ENCODE data around the gene SOST. TPM values are rescaled to one million over a fixed set of nuclear protein-coding genes. Genes with fewer than 3 reads are reported as not detected.

The SOST gene
- total RNA-seq, 1 experiment from 2014 or later = not detected

DNA sequence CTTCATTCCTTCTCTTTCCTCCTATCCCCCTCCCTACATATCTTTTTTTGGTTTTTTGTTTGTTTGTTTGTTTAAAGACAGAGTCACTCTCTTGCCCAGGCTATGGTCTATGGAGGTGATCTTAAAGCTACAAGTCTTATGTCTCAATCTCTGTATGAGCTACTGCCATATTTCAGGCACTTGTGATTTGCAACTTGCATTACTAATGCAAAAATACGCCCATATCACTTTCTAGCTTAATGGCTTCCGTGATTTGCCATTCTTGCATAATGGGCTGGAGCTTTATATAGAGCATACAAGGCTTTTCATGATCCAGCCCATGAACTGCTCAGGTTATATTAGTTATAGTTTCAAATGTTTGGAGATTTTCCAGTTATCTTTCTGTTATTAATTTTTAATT is 29.1 kb upstream of the SOST start:
- Mint-ChIP-seq H3K27me3 (ENCODE audit: insufficient read depth, unreplicated experiment) (no peaks in the 10 kb centered on the region), H3K4me3 (ENCODE audit: unreplicated experiment) (no peak overlapping the region), H3K4me1 (ENCODE audit: insufficient read depth, unreplicated experiment) (peaks cover 9% of the 10 kb centered on the region), H3K36me3 (ENCODE audit: insufficient read depth, unreplicated experiment) (no peaks in the 10 kb centered on the region), H3K27ac (ENCODE audit: low read depth, unreplicated experiment) (no peak overlapping the region), H3K9me3 (ENCODE audit: unreplicated experiment) (peaks cover 8% of the 10 kb centered on the region)
- TF ChIP-seq, protein P1, sequence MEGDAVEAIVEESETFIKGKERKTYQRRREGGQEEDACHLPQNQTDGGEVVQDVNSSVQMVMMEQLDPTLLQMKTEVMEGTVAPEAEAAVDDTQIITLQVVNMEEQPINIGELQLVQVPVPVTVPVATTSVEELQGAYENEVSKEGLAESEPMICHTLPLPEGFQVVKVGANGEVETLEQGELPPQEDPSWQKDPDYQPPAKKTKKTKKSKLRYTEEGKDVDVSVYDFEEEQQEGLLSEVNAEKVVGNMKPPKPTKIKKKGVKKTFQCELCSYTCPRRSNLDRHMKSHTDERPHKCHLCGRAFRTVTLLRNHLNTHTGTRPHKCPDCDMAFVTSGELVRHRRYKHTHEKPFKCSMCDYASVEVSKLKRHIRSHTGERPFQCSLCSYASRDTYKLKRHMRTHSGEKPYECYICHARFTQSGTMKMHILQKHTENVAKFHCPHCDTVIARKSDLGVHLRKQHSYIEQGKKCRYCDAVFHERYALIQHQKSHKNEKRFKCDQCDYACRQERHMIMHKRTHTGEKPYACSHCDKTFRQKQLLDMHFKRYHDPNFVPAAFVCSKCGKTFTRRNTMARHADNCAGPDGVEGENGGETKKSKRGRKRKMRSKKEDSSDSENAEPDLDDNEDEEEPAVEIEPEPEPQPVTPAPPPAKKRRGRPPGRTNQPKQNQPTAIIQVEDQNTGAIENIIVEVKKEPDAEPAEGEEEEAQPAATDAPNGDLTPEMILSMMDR (IDR thresholded peaks at IDR 0.05; ENCODE audit: unreplicated experiment) = no peak
- ChIA-PET POLR2A (interaction anchor here (1.1 kb wide), 1 partner anchor 10 kb away, joined by 3 read pairs; the partner anchor contains the start of gene DUSP3), CTCF (interaction anchor here (2.1 to 2.6 kb wide), 2 partner anchors 21 to 58 kb away, joined by 7 to 14 read pairs; partner anchors contain the start of gene CD300LG)
- BruUV-seq (replicated peaks) = no TSS peak
- no peak for DNase-seq (ENCODE audit: unreplicated experiment)
- intact Hi-C loops (cut with micrococcal nuclease) = no loop called here

DNA sequence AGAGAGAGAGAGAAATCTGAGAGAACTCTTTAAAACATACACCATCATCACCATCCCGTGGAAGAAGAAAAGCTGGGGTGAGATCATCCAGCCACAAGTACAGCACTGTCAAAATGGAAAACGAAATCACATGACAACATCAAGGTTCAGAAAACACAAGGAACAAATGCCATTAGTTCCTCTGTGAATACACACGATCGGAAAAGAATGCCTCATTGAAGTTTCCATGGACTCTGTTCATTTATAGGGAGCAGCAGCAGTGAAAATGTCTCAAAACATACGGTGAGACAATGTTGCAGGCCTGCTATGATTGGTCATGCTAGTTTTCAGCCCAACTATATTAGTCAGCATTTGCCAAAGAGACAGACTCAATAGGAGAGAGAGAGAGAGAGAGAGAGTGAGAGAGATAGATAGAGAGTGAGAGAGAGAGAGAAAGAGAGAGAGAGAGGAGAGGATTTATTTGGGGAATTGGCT is 26.1 kb upstream of the SOST start:
- H3K9me3 Mint-ChIP-seq (ENCODE audit: unreplicated experiment) = peaks cover 8% of the 10 kb centered on the region
- no peak overlapping the region for H3K4me3 Mint-ChIP-seq (ENCODE audit: unreplicated experiment)
- CTCF ChIA-PET = interaction anchor here (0.6 to 1.2 kb wide), 4 partner anchors 24 to 95 kb away, joined by 3 to 4 read pairs (median 3); no protein-coding TSS in a partner anchor
- H3K36me3 Mint-ChIP-seq (ENCODE audit: insufficient read depth, unreplicated experiment) = no peaks in the 10 kb centered on the region
- BruUV-seq (replicated peaks) = no TSS peak
- H3K27ac Mint-ChIP-seq (ENCODE audit: low read depth, unreplicated experiment) = no peak overlapping the region
- intact Hi-C loops (cut with micrococcal nuclease) = loop anchor here (5.0 kb wide), 1 partner anchor 48 kb away; the partner anchor contains the start of gene MPP3
- no peaks in the 10 kb centered on the region for H3K27me3 Mint-ChIP-seq (ENCODE audit: insufficient read depth, unreplicated experiment)
- TF ChIP-seq, protein P1 (IDR thresholded peaks at IDR 0.05; ENCODE audit: unreplicated experiment) = no peak
- POLR2A ChIA-PET = no interaction called here
- DNase-seq (ENCODE audit: unreplicated experiment) = no peak
- H3K4me1 Mint-ChIP-seq (ENCODE audit: insufficient read depth, unreplicated experiment) = peaks cover 4% of the 10 kb centered on the region

DNA sequence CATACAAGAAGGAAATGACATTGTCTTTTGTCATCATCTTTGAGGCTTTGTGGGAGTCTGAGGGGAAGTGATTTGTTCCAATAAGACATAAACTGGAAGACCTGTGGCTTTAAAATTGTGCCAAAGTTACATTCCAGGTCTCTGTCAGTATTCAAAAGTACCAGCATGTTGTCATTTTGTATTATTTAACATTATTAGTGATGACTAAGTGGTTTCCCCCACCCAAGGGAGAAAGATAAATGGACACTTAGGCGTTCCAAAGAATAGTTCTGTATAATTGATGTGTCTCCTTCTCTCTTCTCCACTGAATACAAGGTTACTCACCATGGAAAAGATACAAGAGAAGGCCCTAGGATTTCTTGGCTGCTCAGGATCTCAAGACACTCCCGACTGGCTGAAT is 25.5 kb upstream of the SOST start:
- no peak overlapping the region for H3K27ac Mint-ChIP-seq (ENCODE audit: low read depth, unreplicated experiment)

DNA sequence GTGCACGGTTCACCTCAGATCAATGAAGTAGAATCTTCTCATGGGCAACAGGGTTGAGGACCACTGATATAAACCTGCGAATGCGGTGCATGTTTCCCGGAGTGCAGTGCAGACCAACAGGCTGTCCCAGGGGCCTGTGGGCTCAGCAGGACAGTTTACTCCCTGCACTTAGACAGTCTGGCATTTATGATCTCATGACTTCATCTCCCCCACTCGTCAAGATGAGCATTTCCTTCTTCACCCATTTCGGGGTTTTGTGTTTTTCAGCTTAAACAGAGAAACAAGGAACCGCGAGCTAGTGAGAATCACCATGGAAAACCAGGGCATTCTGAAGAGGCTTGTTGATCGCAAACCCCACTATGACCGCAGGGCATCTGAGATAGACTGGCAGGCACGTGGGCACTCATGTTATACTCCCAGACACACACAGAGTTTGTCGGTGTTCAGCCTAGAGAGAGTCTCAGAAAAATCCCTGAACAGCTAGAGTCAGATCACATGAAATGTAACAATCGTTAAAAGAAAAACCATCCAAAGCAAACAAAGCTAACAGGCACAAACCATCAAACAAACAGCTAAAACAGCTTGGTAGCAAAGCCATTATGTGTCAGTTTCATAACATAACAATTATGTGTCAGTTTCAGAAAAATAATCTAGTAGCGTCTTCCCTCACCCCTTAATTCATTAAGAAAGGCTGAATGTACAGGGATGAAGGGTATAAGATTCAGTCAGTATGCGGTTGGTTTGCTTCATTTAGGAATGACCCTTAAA is 24.5 kb upstream of the SOST start:
- POLR2A ChIA-PET = no interaction called here
- H3K4me3 Mint-ChIP-seq (ENCODE audit: unreplicated experiment) = no peak overlapping the region
- no peaks in the 10 kb centered on the region for H3K36me3 Mint-ChIP-seq (ENCODE audit: insufficient read depth, unreplicated experiment)
- TF ChIP-seq, protein P1 (IDR thresholded peaks at IDR 0.05; ENCODE audit: unreplicated experiment) = no peak
- CTCF ChIA-PET = interaction anchor here (0.6 to 1.4 kb wide), 5 partner anchors 16 to 88 kb away, joined by 3 to 11 read pairs (median 4); no protein-coding TSS in a partner anchor
- intact Hi-C loops (cut with micrococcal nuclease) = loop anchor here (5.0 kb wide), 1 partner anchor 49 kb away; the partner anchor contains the start of gene MPP3
- peaks cover 8% of the 10 kb centered on the region for H3K9me3 Mint-ChIP-seq (ENCODE audit: unreplicated experiment)
- H3K4me1 Mint-ChIP-seq (ENCODE audit: insufficient read depth, unreplicated experiment) = peaks cover 4% of the 10 kb centered on the region
- no peaks in the 10 kb centered on the region for H3K27me3 Mint-ChIP-seq (ENCODE audit: insufficient read depth, unreplicated experiment)
- no TSS peak for BruUV-seq (replicated peaks)
- no peak for DNase-seq (ENCODE audit: unreplicated experiment)
- no peak overlapping the region for H3K27ac Mint-ChIP-seq (ENCODE audit: low read depth, unreplicated experiment)

More for the DNA sequence above, 25.5 kb upstream of the SOST start:
- Mint-ChIP-seq H3K4me3 (ENCODE audit: unreplicated experiment) (no peak overlapping the region), H3K36me3 (ENCODE audit: insufficient read depth, unreplicated experiment) (no peaks in the 10 kb centered on the region), H3K9me3 (ENCODE audit: unreplicated experiment) (peaks cover 8% of the 10 kb centered on the region), H3K4me1 (ENCODE audit: insufficient read depth, unreplicated experiment) (peaks cover 4% of the 10 kb centered on the region), H3K27me3 (ENCODE audit: insufficient read depth, unreplicated experiment) (no peaks in the 10 kb centered on the region)
- TF ChIP-seq, protein P1 (IDR thresholded peaks at IDR 0.05; ENCODE audit: unreplicated experiment) = no peak
- no TSS peak for BruUV-seq (replicated peaks)
- ChIA-PET CTCF (interaction anchor here (0.6 to 1.0 kb wide), 2 partner anchors 62 kb away, joined by 3 to 4 read pairs; no protein-coding TSS in a partner anchor), POLR2A (no interaction called here)
- DNase-seq (ENCODE audit: unreplicated experiment) = no peak
- intact Hi-C loops (cut with micrococcal nuclease) = loop anchor here (5.0 kb wide), 1 partner anchor 48 kb away; the partner anchor contains the start of gene MPP3

Data from MCF 10A (cell line).